Activated CD4-positive, alpha-beta T cell treated with anti-CD3 and anti-CD28 coated beads, Interleukin-2, amount 50 U/mL, for 48 hours (primary cell): ENCODE data around the gene PLA2G7.
"Not testable (repeated sequence)": the region's sequence is repeated elsewhere in the genome, so short reads cannot be mapped to it uniquely, and the experiment has no call there.

Experiments
- DNase-seq, 2 experiments: peaks; one replicate each; pipeline ENCODE4 v3.0.0-alpha.2; 2020

PLA2G7 gene

GRCh38 chr6:46734867-46735719 is at the start of gene PLA2G7:
PLA2G7 (minus strand) TSS chr6:46735375; CDS start chr6:46722891, 12,484 bp downstream.
- no peak for DNase-seq

- no peak for DNase-seq
These were observed 49.4 kb upstream of the PLA2G7 start for GRCh38 chr6:46784535-46784934.

DNA sequence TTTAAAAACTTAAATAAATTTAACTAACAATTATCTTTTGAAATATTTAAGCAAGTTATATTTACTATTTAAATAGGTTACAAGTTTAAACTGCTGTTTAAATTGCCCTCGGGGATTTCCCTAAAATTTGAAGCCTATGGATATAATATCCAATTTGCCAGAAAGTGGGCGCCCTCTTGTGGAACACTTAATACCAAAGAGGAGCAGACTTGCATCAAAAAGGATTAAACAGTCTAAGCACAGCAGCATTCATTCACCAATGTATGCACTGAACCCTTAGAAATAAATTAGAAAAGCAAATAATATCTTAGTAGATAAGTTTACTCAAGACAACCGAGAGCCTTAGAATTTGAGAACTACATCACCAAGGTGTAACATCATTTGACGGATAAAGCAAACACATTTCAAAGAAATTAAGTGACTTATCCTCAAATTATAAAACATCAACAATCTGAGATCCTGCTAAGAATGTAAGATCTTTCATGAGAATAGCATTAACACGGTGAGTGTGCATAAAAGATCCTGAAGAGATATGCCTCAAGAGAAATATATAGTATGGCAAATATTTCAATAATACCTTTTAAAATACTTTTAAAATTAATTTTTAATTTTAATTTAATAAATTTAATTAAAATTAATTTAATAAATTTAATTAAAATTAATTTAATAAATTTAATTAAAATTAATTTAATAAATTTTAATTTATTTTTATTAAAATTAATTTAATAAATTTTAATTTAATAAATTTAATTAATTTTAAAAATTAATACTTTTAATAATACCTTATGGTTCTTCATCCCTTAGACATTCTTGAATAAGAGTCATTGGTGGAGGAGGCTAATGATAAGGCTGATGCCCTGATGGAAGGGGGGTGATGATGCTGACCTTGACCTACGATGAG is 46.6 kb upstream of the PLA2G7 start:
- peak; percentile 10 to 46 for DNase-seq

DNA sequence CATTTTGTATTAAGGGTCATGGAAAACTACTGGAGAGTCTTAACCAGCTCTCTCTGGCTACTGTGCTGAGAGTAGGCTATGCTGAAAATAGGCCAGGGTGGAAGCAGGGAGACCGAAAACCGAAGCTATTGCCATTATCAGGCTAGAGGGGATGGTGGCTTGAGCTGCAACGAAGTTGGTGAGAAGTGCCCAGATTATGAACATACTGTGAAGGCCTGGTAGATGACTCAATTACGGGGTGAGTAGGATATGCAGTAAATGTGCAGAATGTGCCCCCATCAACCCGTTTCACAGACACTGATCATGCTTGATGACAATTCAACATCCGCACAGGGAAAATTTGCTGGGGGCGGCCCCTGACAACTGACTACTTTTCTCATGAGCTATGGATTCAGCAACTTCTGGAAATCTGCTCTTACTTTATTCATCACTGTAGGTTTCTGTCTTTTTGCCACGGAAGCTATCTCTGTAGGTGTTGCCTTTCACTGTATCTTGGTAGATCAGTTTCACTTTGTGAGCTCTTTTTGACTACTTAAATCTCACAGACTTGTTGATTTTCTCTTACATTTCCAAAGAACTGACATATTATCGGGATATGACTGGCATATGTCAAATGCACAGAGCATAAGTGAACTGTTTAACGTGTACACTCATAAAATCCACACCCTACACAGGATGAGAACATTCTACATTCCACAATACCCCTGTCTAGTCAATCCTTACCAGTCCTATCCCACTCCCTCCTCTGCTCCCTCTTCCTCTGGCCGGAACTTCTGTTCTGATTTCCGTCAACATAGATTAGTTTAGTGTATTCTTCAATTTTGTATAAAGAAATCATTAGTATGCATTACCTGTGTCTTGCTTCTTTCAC is 42.5 kb upstream of the PLA2G7 start:
- DNase-seq, result no peak

- no peak for DNase-seq
These were observed 41.0 kb upstream of the PLA2G7 start for GRCh38 chr6:46776070-46776712.

- DNase-seq, result not testable (repeated sequence)
These were observed 39.6 kb upstream of the PLA2G7 start for GRCh38 chr6:46774736-46775135.

GRCh38 chr6:46773201-46773855 is 38.2 kb upstream of the PLA2G7 start:
- DNase-seq, result no peak

DNA sequence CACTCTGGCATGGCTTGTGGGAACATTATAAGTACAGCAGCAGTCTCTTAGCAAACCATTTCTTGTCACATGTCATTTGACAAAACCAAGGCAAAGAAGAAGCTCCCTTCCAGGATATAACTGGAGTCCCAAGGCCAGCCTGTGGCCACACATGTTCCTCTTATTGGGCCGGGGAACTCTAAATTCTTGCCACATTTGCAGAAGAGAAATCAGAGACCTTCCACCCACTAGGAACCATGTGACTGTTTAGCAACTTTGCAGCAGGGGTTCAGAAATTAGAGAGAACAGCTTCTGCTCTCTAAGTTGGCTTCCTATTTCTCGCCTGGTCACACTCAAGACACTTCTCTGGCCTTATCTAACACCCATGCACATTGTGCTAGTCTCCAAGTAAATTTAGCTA is 37.6 kb upstream of the PLA2G7 start:
- no peak for DNase-seq

GRCh38 chr6:46772016-46772415 is 36.8 kb upstream of the PLA2G7 start:
- no peak for DNase-seq

GRCh38 chr6:46764961-46765360 is 29.8 kb upstream of the PLA2G7 start:
- no peak for DNase-seq

GRCh38 chr6:46764280-46764679 is 29.1 kb upstream of the PLA2G7 start:
- not testable (repeated sequence) for DNase-seq

DNA sequence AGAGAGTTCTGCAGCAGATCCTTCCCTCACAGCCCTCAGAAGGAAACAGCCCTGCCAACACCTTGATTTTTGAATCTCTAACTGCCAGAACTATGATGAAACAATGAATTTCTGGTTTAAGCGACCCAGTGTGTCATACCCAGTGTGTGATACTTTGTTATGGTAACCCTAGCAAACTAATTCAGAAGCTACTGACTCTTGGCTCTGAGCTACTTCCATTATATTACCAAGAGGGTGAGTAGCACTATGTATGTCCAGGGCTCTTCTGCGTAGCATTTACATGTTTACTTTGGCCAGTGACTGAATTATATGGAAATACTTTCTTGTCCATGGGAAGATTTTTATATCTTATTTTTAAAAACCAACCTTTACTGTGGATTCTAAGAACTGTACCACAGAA is 28.3 kb upstream of the PLA2G7 start:
- no peak for DNase-seq

DNA sequence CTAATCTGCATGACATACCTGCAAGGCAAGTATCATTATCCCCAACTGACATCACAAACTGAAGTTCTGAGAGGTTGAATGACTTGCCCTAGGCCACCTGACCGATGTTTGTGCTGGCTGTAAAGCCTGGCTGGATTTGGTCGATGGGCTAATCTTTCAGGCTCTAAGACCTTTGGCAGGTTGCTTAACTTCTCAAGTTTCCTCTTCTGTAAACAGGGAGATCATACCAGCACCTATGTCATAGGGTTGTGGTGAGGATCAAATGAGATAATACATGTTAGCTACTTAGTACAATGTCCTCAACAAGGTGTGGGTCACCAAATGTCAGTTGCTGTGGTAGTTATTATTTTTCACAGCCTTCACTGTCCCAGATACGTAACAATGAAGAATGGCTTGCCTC is 25.8 kb upstream of the PLA2G7 start:
- no peak for DNase-seq

DNA sequence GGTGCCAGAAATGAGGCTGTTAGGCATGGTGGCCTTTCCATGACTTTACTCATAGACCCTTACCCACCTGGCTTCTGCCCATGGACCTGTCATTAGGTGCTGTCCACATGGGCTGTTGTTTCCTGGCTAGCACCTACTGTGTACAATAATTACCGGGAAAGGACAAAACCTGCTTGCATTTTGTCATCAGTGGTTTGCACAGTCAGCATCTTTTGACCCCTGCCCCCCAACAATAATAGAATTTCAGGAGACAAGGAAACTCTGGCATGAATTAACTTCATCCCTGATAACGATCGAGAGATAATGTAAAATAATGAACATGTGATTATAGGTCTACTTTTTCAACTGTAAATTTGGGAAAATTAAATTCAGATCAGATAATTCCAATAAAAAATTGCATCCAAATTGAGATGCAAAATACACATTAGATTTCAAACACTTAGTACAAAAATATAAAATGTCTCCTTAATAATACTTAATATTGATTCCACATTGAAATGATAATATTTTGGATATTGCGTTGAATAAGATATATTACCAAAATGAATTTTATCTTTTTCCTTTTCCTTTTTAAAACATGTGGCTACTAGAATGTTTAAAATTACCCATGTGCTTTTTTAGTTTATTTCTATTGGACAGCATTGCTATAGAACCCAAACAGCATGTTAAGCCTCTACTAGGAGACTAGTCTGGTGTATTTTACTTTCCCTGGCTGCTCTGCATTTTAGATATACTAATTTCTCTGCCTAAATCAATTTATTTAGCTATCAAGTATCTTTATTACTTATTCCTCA is 24.0 kb upstream of the PLA2G7 start:
- DNase-seq, result no peak

DNA sequence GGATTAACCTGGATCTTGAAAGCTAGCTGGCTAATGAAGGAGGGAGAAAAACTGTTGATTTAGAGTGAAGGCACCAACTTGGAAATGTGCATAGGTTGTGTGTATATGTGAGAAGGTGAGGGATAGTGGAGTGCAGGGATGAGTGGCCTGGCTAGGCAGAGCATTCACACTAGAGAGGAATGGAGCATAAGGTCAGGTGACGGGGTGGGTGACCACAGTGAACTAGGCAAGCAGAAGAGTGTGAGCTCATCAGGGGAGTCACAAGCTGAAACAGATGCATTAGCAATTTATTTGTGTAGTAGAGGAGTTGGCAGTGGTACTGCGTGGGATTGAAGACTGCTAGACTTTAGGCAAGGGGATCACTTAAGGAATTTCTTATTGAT is 22.0 kb upstream of the PLA2G7 start:
- no peak for DNase-seq

DNA sequence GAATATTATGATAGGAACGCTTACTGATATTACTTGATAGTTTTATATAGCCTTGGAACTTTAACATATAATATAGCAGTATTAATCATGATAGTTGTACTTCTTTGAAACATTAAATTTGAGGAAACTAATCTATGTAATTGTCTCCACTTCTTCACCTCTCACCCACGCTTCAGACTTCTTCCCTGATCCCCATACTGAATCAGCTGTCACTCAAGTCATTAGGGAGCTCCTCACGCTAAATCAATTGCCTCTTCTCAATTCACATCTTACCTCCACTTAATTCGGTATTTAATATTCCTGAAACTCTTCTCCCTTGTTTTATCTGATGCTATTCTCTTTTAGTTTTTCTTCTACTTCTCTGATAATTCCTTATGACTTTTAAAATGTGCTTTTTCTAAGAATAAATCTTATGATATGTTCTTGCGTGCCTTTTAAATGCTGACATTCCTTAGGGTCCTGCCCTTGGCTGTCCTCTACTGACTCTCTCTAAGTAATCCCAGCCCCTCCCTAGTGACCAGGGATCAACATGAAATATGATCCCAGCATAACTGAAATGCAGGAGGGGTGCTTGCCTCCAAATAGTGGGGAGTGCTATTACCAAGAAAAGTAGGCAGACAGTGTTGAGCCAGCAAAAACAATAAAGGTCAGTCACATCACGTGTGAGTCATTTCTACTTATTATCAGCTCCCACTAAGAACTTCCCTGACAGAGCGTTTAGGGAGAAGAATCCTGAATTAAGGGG is 21.5 kb upstream of the PLA2G7 start:
- no peak for DNase-seq

- DNase-seq, result no peak
These were observed 20.7 kb upstream of the PLA2G7 start for GRCh38 chr6:46755865-46756264.

DNA sequence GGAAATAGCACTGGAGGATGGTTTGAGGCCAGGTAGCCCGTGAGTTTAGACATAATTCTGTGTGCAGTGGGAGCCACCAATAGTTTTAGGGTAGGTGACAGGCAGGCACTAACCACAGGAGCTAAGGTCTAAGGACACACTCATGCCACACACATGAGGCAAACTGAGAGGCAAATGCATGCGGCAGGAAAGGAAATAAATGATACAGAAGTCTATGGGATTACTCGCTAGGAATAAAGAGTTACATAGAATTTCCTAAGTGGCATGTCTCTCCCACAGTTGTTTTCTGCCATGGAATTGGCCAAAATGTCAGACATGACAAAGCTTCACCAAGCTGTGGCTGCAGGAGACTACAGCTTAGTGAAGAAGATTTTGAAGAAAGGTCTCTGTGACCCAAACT is 16.5 kb upstream of the PLA2G7 start:
- DNase-seq, result no peak

DNA sequence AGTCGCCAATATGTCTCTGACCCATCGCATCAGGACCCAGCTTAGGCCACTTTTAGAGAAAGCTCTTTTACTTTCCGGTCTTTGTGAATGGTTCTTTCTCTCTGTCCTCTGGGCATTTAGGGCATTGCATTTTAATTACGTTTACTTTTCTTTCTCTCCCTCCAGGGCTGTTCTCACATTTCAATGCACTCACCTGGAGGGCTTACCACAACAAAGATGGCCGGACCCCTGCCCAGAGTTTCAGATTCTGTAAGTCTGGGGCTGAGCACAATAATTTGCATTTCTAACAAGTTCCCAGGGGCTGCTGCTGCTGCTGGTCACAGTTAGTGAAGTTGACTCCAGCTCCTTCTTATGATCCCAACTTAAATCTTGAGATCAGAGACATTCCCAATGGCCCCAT is 14.6 kb upstream of the PLA2G7 start:
- DNase-seq, result no peak

- DNase-seq, result no peak
These were observed 13.8 kb upstream of the PLA2G7 start for GRCh38 chr6:46748940-46749503.
